Hindlimb muscle (tissue), 1 donor: ENCODE results near the gene DOLPP1. TPM values are rescaled to one million over a fixed set of nuclear protein-coding genes. Genes with fewer than 3 reads are reported as not detected.

ENCODE experiments used
- DNase-seq: peaks from one replicate; pipeline ENCODE4 v3.0.0-alpha.2; 2013
- polyA plus RNA-seq: library from polyadenylated mRNA; unstranded; fragments of 120-200 nt; gene quantifications from one replicate; pipeline ENCODE4 v1.2.1, GENCODE V29; 2013; ENCODE audit not compliant: insufficient read length

The DOLPP1 gene
- polyA plus RNA-seq, 1 donor = 9.1 TPM

DNA sequence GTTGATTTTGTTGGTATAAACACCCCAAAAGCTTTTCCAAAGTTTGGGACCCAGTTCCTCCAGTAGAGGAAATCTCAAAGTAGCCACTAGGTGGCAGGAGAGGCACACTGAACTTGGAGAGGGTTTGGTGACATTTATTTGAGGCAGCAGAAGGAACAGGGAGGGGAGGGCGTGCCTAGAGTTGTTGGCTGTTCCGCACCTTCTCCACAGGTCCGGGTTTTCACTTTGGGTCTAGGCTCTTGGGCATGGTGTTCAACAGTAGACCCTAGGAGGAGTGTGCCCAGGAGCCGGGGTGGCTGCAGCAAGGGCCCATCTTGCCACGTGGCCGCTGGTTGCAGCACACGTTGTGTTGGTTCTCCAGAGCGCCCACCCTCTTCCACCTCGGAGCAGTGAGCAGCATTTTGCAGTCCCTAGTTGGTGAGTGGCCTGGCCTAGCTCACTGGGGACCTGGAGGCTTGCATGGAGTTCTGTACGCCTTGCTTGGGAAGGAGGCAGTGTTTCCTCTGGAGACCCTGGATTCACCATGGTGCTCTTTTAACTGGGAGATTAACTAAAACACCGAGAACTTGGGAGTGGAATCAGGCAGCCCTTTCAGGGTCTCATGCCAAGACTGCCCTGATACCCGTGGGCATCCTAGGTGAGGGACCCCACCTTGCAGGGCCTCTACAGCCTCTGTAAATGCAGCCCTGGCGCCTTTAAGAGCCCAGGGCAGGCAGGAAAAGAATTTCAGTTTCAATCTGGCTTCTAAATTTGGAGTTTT, 58.5 kb downstream of the DOLPP1 start:
- DNase-seq = peak; percentile 91

- peak; percentile 100 for DNase-seq
Observed at GRCh38 chr9:129139993-129140396, 59.1 kb downstream of the DOLPP1 start.

Other genes with a start within 250 kb of the DOLPP1 start
- 4.5 TPM for gene KYAT1, start 199.2 kb upstream of the DOLPP1 start, polyA plus RNA-seq
- 20.8 TPM for gene LRRC8A, start 199.0 kb upstream of the DOLPP1 start, polyA plus RNA-seq
- gene PHYHD1, start 160.1 kb upstream of the DOLPP1 start, polyA plus RNA-seq = 45.1 TPM
- gene DOLK, start 133.5 kb upstream of the DOLPP1 start, polyA plus RNA-seq = 8.3 TPM
- gene NUP188, start 133.4 kb upstream of the DOLPP1 start, polyA plus RNA-seq = 36.4 TPM
- gene SH3GLB2, start 52.8 kb upstream of the DOLPP1 start, polyA plus RNA-seq = 83.2 TPM
- 20.0 TPM for gene MIGA2, start 44.5 kb upstream of the DOLPP1 start, polyA plus RNA-seq
- gene CRAT, start 29.7 kb downstream of the DOLPP1 start, polyA plus RNA-seq = 52.3 TPM
- 141 TPM for gene PTPA, start 30.3 kb downstream of the DOLPP1 start, polyA plus RNA-seq
- gene IER5L, start 97.2 kb downstream of the DOLPP1 start, polyA plus RNA-seq = 4.7 TPM